GM12892 (cell line): ENCODE measurements around the gene ROMO1.

Source experiments
- POLR2A ChIP-seq: IDR thresholded peaks from 2 replicates; pipeline ENCODE4 v1.6.1; 2011; ENCODE audit warnings: low read depth, low read length, control low read depth
- POLR2AphosphoS5 ChIP-seq: IDR thresholded peaks from 2 replicates; pipeline ENCODE4 v1.6.1; 2011; ENCODE audit warnings: low read depth, low read length, control low read depth
- TAF1 ChIP-seq: IDR thresholded peaks from 2 replicates; pipeline ENCODE4 v1.6.1; 2011; ENCODE audit warnings: low read depth, mild to moderate bottlenecking, control low read depth, low read length, borderline replicate concordance

DNA sequence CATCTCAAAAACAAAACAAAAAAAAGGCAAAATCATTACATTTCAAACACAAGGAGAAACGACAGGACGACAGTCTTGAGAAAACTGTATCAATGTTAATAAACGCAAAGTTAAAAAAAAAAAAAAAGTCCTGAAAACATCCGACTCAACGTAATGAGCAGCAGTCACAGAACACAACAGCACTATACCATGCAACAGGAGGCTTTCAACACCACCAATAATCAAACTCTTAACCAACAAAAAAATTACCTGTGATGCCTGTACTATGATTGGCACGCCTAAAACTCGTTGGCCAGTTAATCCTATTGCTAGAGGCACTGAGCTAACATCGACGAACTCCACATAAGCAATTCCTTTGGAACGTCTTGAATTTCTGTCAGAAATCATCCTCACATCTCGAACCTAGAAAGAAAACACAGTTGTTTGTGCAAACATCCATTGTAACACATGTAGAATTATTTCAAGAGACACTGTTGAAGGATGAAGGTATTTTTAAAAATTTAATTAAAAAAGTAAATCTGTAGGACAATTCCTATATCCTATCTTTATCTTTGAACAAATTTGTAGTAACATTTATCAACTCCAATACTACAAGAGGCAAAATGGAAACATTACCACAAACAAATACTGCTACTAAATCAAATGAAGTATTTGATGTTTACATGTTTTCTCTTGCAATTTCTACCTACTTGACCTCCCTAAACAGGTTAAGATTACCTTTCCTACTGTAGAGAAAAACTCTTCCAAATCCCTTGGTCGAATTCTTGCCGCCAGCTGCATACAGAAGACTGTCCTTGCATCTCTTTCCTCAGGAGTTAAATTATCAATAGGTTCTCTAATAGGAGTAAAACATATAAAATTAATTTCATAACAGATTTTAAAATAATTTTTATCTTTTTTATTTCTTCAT lies 25.4 kb downstream of the ROMO1 start:
- TF ChIP-seq TAF1 = no peak
- TF ChIP-seq POLR2AphosphoS5 = no peak
- TF ChIP-seq POLR2A = peak; percentile 54; the same call in 1 of the 2 replicates
